SK-N-SH (cell line): ENCODE measurements around the gene C12orf42. TPM values are rescaled to one million over a fixed set of nuclear protein-coding genes. Genes with fewer than 3 reads are reported as not detected.

ENCODE experiments used
- CTCF ChIA-PET: fragments of 300-600, 350-600 bp; formaldehyde crosslinking; extraction: SDS; loops from one replicate; lab custom pipeline; 2021; lab: Yijun Ruan, JAX
- POLR2A ChIA-PET: fragments of 350-600 bp; sonication (Branson Sonifier 250); formaldehyde crosslinking; extraction: SDS; loops from one replicate; lab custom pipeline; 2020; ENCODE audit warnings: antibody characterized with exemption, inconsistent platforms; lab: Yijun Ruan, JAX
- DNase-seq: peaks from one replicate; pipeline ENCODE4 v3.0.0; 2012
- H2AFZ ChIP-seq: fragments of 200-600 bp; sonication (generic); 2 replicates; pipeline ENCODE4 v1.8.1; 2016; ENCODE audit warnings: antibody characterized with exemption, mild to moderate bottlenecking, low read depth
- H3F3A ChIP-seq: fragments of 200-600 bp; sonication (generic); replicated peaks from 2 replicates; pipeline ENCODE3; 2016; ENCODE audit warnings: antibody characterized with exemption, mild to moderate bottlenecking; ENCODE audit not compliant: insufficient read depth
- H3K27ac ChIP-seq, 2 experiments: fragments of 200-500 bp in 1 of 2; fragments of 200-600 bp in 1 of 2; sonication (Bioruptor generic) in 1 of 2; sonication (generic), shearing (Covaris generic) in 1 of 2; 2 replicates each; pipeline versions ENCODE4 v1.5.1 to v1.6.1; 2014 to 2016; ENCODE audit warnings: low read depth in 2 of 2, inconsistent platforms in 1 of 2, low read length in 1 of 2, mild to moderate bottlenecking in 1 of 2, mixed read lengths in 1 of 2
- H3K27me3 ChIP-seq: fragments of 200-600 bp; sonication (generic), shearing (Covaris generic); 2 replicates; pipeline ENCODE4 v1.6.1; 2016; ENCODE audit warnings: mixed run types; ENCODE audit not compliant: insufficient read depth
- H3K36me3 ChIP-seq, 2 experiments: fragments of 200-500 bp in 1 of 2; fragments of 200-600 bp in 1 of 2; sonication (Bioruptor generic) in 1 of 2; sonication (generic) in 1 of 2; replicated peaks in 1 of 2; 2 replicates each; pipeline versions ENCODE3 to v1.5.1; 2014 to 2016; ENCODE audit warnings: low read length in 1 of 2, mild to moderate bottlenecking in 1 of 2; ENCODE audit not compliant: insufficient read depth in 2 of 2, control insufficient read depth in 1 of 2
- H3K4me1 ChIP-seq, 2 experiments: fragments of 200-500 bp in 1 of 2; fragments of 200-600 bp in 1 of 2; sonication (Bioruptor generic) in 1 of 2; sonication (generic), shearing (Covaris generic) in 1 of 2; 2 replicates each; pipeline versions ENCODE4 v1.5.1 to v1.6.1; 2014 to 2016; ENCODE audit warnings: low read depth in 1 of 2, low read length in 1 of 2, mixed run types in 1 of 2; ENCODE audit not compliant: insufficient read depth in 2 of 2, control insufficient read depth in 1 of 2
- H3K4me2 ChIP-seq: fragments of 200-600 bp; sonication (generic), shearing (Covaris generic); 2 replicates; pipeline ENCODE4 v1.6.1; 2017; ENCODE audit warnings: mixed run types
- H3K4me3 ChIP-seq, 2 experiments: fragments of 200-500 bp in 1 of 2; fragments of 200-600 bp in 1 of 2; sonication (Bioruptor generic) in 1 of 2; sonication (generic), shearing (Covaris generic) in 1 of 2; 2 replicates each; pipeline versions ENCODE4 v1.5.1 to v1.8.1; 2014 to 2016; ENCODE audit warnings: low read depth in 2 of 2, inconsistent platforms in 1 of 2, low read length in 1 of 2, mild to moderate bottlenecking in 1 of 2, mixed read lengths in 1 of 2, moderate library complexity in 1 of 2
- H3K79me2 ChIP-seq: fragments of 200-600 bp; sonication (generic); 2 replicates; pipeline ENCODE4 v1.8.1; 2017; ENCODE audit warnings: mild to moderate bottlenecking; ENCODE audit not compliant: insufficient read depth
- H3K9ac ChIP-seq: fragments of 200-600 bp; sonication (generic); 2 replicates; pipeline ENCODE4 v1.6.1; 2017; ENCODE audit warnings: mixed run types
- H3K9me2 ChIP-seq: fragments of 200-600 bp; sonication (generic); 2 replicates; pipeline ENCODE4 v1.6.1; 2017; ENCODE audit warnings: mixed run types
- H3K9me3 ChIP-seq: fragments of 200-600 bp; sonication (generic); 2 replicates; pipeline ENCODE4 v1.6.1; 2017; ENCODE audit warnings: mixed run types, mild to moderate bottlenecking, moderate library complexity
- H4K20me1 ChIP-seq: fragments of 200-600 bp; sonication (generic); 2 replicates; pipeline ENCODE4 v1.6.1; 2017; ENCODE audit warnings: mild to moderate bottlenecking, mixed run types; ENCODE audit not compliant: insufficient read depth
- EP300 ChIP-seq, 2 experiments: IDR thresholded peaks; 2 replicates each; pipeline versions ENCODE4 v1.4.0 to v1.6.1; 2012; ENCODE audit warnings: borderline replicate concordance in 1 of 2, low read depth in 1 of 2, low read length in 1 of 2
- EZH2phosphoT487 ChIP-seq: fragments of 200-600 bp; sonication (generic); IDR thresholded peaks from 2 replicates; pipeline ENCODE4 v1.6.1; 2017; ENCODE audit warnings: low read depth, mixed run types, mild to moderate bottlenecking, antibody characterized with exemption, moderate library complexity, borderline replicate concordance
- FOSL2 ChIP-seq: IDR thresholded peaks from 2 replicates; pipeline ENCODE4 v1.4.0; 2012; ENCODE audit warnings: low read depth, mild to moderate bottlenecking, moderate library complexity, borderline replicate concordance
- FOXJ3 ChIP-seq: sonication (generic); formaldehyde crosslinking; IDR thresholded peaks from 2 replicates; pipeline ENCODE4 v1.5.1; 2020; ENCODE audit warnings: mild to moderate bottlenecking, missing genetic modification reagents
- FOXM1 ChIP-seq: IDR thresholded peaks from 2 replicates; pipeline ENCODE4 v1.4.0; 2012; ENCODE audit warnings: low read depth, mild to moderate bottlenecking
- GABPA ChIP-seq: IDR thresholded peaks from 2 replicates; pipeline ENCODE4 v1.4.0; 2012; ENCODE audit warnings: low read depth, mild to moderate bottlenecking
- GATA2 ChIP-seq: sonication (generic); formaldehyde crosslinking; IDR thresholded peaks from 2 replicates; pipeline ENCODE4 v1.5.0; 2020; ENCODE audit warnings: mild to moderate bottlenecking, missing genetic modification reagents
- JUND ChIP-seq: IDR thresholded peaks from 2 replicates; pipeline ENCODE4 v1.4.0; 2012
- MAX ChIP-seq: IDR thresholded peaks from 2 replicates; pipeline ENCODE4 v1.4.0; 2012; ENCODE audit warnings: low read depth
- MXI1 ChIP-seq: IDR thresholded peaks from 2 replicates; pipeline ENCODE4 v1.6.1; 2012; ENCODE audit warnings: mild to moderate bottlenecking, low read depth, low read length, improper control_type of control experiment
- POLR2AphosphoS5 ChIP-seq: IDR thresholded peaks from 2 replicates; pipeline ENCODE4 v1.6.1; 2012; ENCODE audit warnings: low read depth, low read length
- RCOR1 ChIP-seq: fragments of 150-350 bp; IDR thresholded peaks from 2 replicates; pipeline ENCODE4 v1.6.1; 2017; ENCODE audit warnings: antibody characterized with exemption, low read length
- REST ChIP-seq: IDR thresholded peaks from 2 replicates; pipeline ENCODE4 v1.6.1; 2012; ENCODE audit warnings: mild to moderate bottlenecking, low read depth, low read length, moderate library complexity
- RFX5 ChIP-seq: IDR thresholded peaks from 2 replicates; pipeline ENCODE4 v1.6.1; 2012; ENCODE audit warnings: mild to moderate bottlenecking, improper control_type of control experiment, low read length
- SMC3 ChIP-seq: IDR thresholded peaks from 2 replicates; pipeline ENCODE4 v1.6.1; 2012; ENCODE audit warnings: low read depth, low read length, improper control_type of control experiment
- TCF12 ChIP-seq: IDR thresholded peaks from 2 replicates; pipeline ENCODE4 v1.4.0; 2012
- TEAD4 ChIP-seq: IDR thresholded peaks from 2 replicates; pipeline ENCODE4 v1.4.0; 2012; ENCODE audit warnings: mild to moderate bottlenecking, borderline replicate concordance; ENCODE audit not compliant: insufficient read depth
- ZBTB33 ChIP-seq: IDR thresholded peaks from 2 replicates; pipeline ENCODE4 v1.4.0; 2012; ENCODE audit warnings: low read depth, borderline replicate concordance
- WGBS: methylation state at CpG from one replicate; pipeline ENCODE4 v1.1.6; 2017; ENCODE audit warnings: low lambda C conversion rate; 5-methylcytosine and 5-hydroxymethylcytosine counted together
- polyA plus RNA-seq, 3 experiments: library from polyadenylated mRNA; depleted of rRNA; stranded (reverse); fragments of >200 nt; gene quantifications; 2 replicates each; pipeline ENCODE4 v1.2.3, GENCODE V29; 2012

Gene C12orf42
- polyA plus RNA-seq, 1 of the 3 experiments (the other 2 are of a cell fraction): not detected

- DNase-seq: no peak
- H3K4me2 ChIP-seq: no peak overlapping the region
- TF ChIP-seq RFX5 (no peak), EZH2phosphoT487 (no peak), GATA2 (CRISPR knock-in tag) (no peak)
- no peak overlapping the region for H3K27ac ChIP-seq
- H3F3A ChIP-seq: no peaks in the 10 kb centered on the region
- WGBS: 15% methylated on average over 3 of the region's 3 CpGs
- no peaks in the 10 kb centered on the region for H3K27me3 ChIP-seq
- POLR2A ChIA-PET: no interaction called here
- no peak overlapping the region for H3K9ac ChIP-seq
- no peak overlapping the region for H2AFZ ChIP-seq
- CTCF ChIA-PET: no interaction called here
- no peaks in the 10 kb centered on the region for H3K9me3 ChIP-seq
- H3K36me3 ChIP-seq: no peaks in the 10 kb centered on the region
- no peaks in the 10 kb centered on the region for H3K79me2 ChIP-seq
- H3K4me3 ChIP-seq: no peak overlapping the region
- H3K4me1 ChIP-seq: no peaks in the 10 kb centered on the region
- no peaks in the 10 kb centered on the region for H3K9me2 ChIP-seq
- no peaks in the 10 kb centered on the region for H4K20me1 ChIP-seq
These were observed 40.6 kb downstream of the C12orf42 start for GRCh38 chr12:103455020-103455763.

- H3K4me3 ChIP-seq: no peak overlapping the region
- POLR2A ChIA-PET: no interaction called here
- no peak overlapping the region for H3K9ac ChIP-seq
- no peaks in the 10 kb centered on the region for H3K9me2 ChIP-seq
- CTCF ChIA-PET: no interaction called here
- no peaks in the 10 kb centered on the region for H3K4me1 ChIP-seq
- H3K27ac ChIP-seq: no peak overlapping the region
- H3F3A ChIP-seq: no peaks in the 10 kb centered on the region
- H3K27me3 ChIP-seq: no peaks in the 10 kb centered on the region
- 19% methylated on average over 4 of the region's 4 CpGs for WGBS
- H3K9me3 ChIP-seq: 0 out of 2 replicates have a peak, but pooled peaks cover 2% of the 10 kb centered on the region
- no peaks in the 10 kb centered on the region for H3K36me3 ChIP-seq
- no peaks in the 10 kb centered on the region for H4K20me1 ChIP-seq
- no peak overlapping the region for H3K4me2 ChIP-seq
- DNase-seq: no peak
- H3K79me2 ChIP-seq: no peaks in the 10 kb centered on the region
- H2AFZ ChIP-seq: no peak overlapping the region
- TF ChIP-seq RFX5 (no peak), FOSL2 (no peak), FOXM1 (no peak), MXI1 (no peak), REST (no peak), JUND (no peak), ZBTB33 (no peak), SMC3 (no peak), FOXJ3 (no peak), EP300 (IDR thresholded peaks at IDR 0.05; ENCODE audit: borderline replicate concordance in 1 of 2, low read depth in 1 of 2, low read length in 1 of 2) (no peak), EZH2phosphoT487 (no peak), GABPA (no peak), POLR2AphosphoS5 (no peak), MAX (no peak), TEAD4 (no peak), TCF12 (no peak), RCOR1 (no peak)
These were observed 50.8 kb downstream of the C12orf42 start for GRCh38 chr12:103444983-103445382.
